Measurements from ENCODE around the gene RIMBP3C. TPM values are rescaled to one million over a fixed set of nuclear protein-coding genes. Genes with fewer than 3 reads are reported as not detected.

The RIMBP3C gene
- total RNA-seq, 1 donor from 2014 or later: 0.23 TPM

DNA sequence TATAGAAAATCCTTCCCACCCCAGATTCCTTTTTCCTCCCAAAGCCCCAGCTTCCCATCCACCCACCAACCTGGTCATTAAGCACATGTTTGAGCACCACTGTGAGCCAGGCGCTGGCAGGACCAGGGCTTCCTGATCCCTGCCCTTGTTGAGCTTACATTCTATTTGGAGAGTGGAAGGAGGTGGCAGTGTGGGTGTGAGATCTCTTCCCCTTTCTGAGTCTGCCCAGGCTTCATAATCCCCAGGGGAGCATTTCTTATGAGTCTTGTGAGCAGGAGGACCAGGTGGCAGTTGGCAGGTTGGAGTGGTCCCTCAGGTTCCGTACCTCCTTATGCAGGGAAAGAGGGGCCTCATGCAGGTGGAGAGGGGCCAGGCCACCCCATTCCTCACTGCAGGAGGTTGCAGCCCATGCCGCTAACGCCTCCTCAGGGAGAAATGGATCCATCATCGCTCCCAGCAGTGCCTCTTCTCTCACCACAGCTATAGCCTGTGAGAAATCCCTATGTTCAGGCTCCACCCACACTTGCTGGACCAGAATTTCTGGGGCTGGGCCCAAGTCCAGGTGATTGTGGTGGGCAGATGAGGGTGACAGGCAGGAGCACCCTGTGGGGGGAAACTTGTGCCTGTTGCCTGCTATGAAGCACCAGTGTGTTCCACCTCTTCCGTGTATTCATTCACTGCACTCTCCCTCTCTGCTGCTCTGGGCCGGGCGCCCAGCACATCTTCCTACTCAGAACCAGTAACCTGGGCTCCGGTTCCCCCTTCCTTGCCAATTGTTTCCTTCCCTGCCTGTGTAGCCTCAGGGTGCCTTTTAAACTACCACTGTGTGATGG, 39.8 kb upstream of the RIMBP3C start:
- no peak overlapping the region for H3K4me3 Mint-ChIP-seq (ENCODE audit: unreplicated experiment)

DNA sequence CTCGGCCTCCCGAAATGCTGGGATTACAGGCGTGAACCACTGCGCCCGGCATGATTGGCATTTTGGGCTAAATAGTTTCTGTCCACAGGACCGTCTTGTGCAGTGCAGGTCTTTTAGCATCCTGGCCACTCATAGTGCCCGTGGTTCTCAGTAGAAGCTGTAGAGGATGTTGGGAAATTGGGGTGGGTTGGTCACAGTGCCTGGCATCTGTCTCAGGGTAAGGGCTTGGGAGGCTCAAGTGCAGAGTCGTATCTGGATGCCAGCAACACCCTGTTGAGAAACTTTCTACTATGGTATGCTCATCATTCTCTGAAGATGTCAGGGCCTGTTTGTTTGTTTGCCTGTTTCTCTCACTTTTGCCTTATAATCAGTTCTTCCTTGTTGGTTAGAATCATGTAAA, 38.1 kb upstream of the RIMBP3C start:
- H3K27me3 Mint-ChIP-seq (ENCODE audit: low read depth, unreplicated experiment): no peaks in the 10 kb centered on the region
- DNase-seq (ENCODE audit: low read depth) (no peak), FAIRE-seq (no peak)
- H3K36me3 Mint-ChIP-seq (ENCODE audit: low read depth, unreplicated experiment): peaks cover 18% of the 10 kb centered on the region
- no peak overlapping the region for H3K27ac ChIP-seq (ENCODE audit: low read depth, low read length)
- H3K9ac ChIP-seq (ENCODE audit: low read length): no peak overlapping the region
- H3K9me3 ChIP-seq (ENCODE audit: insufficient read depth, low read depth, low read length): no peaks in the 10 kb centered on the region
- H3K4me3 Mint-ChIP-seq (ENCODE audit: unreplicated experiment): no peak overlapping the region
- H3K27ac Mint-ChIP-seq (ENCODE audit: unreplicated experiment): no peak overlapping the region
- H3K36me3 ChIP-seq (ENCODE audit: insufficient read depth, low read length): peaks cover 12% of the 10 kb centered on the region
- H3K4me1 Mint-ChIP-seq (ENCODE audit: low read depth, unreplicated experiment): peaks cover 24% of the 10 kb centered on the region
- peaks cover 99% of the 10 kb centered on the region for H3K79me2 ChIP-seq (ENCODE audit: insufficient read depth, low read length)
- no peak overlapping the region for H3K4me2 ChIP-seq (ENCODE audit: low read length)
- H3K4me1 ChIP-seq (ENCODE audit: insufficient read depth, low read length): peaks cover 4% of the 10 kb centered on the region
- no peak overlapping the region for H3K4me3 ChIP-seq (ENCODE audit: insufficient read depth, low read depth, low read length)
- no peaks in the 10 kb centered on the region for H3K27me3 ChIP-seq (ENCODE audit: insufficient read depth, low read length)
- TF ChIP-seq EZH2 (IDR thresholded peaks at IDR 0.05; ENCODE audit: insufficient read depth, low read length): no peak
- TF ChIP-seq, protein P1, sequence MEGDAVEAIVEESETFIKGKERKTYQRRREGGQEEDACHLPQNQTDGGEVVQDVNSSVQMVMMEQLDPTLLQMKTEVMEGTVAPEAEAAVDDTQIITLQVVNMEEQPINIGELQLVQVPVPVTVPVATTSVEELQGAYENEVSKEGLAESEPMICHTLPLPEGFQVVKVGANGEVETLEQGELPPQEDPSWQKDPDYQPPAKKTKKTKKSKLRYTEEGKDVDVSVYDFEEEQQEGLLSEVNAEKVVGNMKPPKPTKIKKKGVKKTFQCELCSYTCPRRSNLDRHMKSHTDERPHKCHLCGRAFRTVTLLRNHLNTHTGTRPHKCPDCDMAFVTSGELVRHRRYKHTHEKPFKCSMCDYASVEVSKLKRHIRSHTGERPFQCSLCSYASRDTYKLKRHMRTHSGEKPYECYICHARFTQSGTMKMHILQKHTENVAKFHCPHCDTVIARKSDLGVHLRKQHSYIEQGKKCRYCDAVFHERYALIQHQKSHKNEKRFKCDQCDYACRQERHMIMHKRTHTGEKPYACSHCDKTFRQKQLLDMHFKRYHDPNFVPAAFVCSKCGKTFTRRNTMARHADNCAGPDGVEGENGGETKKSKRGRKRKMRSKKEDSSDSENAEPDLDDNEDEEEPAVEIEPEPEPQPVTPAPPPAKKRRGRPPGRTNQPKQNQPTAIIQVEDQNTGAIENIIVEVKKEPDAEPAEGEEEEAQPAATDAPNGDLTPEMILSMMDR (IDR thresholded peaks at IDR 0.05; ENCODE audit: insufficient read depth, low read depth, low read length): no peak
- H3K9me3 Mint-ChIP-seq (ENCODE audit: unreplicated experiment): no peaks in the 10 kb centered on the region
- no peak overlapping the region for H2AFZ ChIP-seq (ENCODE audit: low read depth, low read length)
- peaks cover 98% of the 10 kb centered on the region for H4K20me1 ChIP-seq (ENCODE audit: insufficient read depth, low read length)

More for the DNA sequence above, 39.8 kb upstream of the RIMBP3C start:
- Mint-ChIP-seq H3K4me1 (ENCODE audit: low read depth, unreplicated experiment) (peaks cover 25% of the 10 kb centered on the region), H3K9me3 (ENCODE audit: unreplicated experiment) (no peaks in the 10 kb centered on the region), H3K27me3 (ENCODE audit: low read depth, unreplicated experiment) (no peaks in the 10 kb centered on the region), H3K27ac (ENCODE audit: unreplicated experiment) (no peak overlapping the region), H3K36me3 (ENCODE audit: low read depth, unreplicated experiment) (peaks cover 23% of the 10 kb centered on the region)
- peaks cover 98% of the 10 kb centered on the region for H4K20me1 ChIP-seq (ENCODE audit: insufficient read depth, low read length)
- H3K4me3 ChIP-seq (ENCODE audit: insufficient read depth, low read depth, low read length): no peak overlapping the region
- H3K4me1 ChIP-seq (ENCODE audit: insufficient read depth, low read length): peaks cover 4% of the 10 kb centered on the region
- peaks cover 99% of the 10 kb centered on the region for H3K79me2 ChIP-seq (ENCODE audit: insufficient read depth, low read length)
- TF ChIP-seq, protein P1 (IDR thresholded peaks at IDR 0.05; ENCODE audit: insufficient read depth, low read depth, low read length): no peak
- TF ChIP-seq EZH2 (IDR thresholded peaks at IDR 0.05; ENCODE audit: insufficient read depth, low read length): no peak
- peaks cover 21% of the 10 kb centered on the region for H3K36me3 ChIP-seq (ENCODE audit: insufficient read depth, low read length)
- H3K9me3 ChIP-seq (ENCODE audit: insufficient read depth, low read depth, low read length): no peaks in the 10 kb centered on the region
- no peak overlapping the region for H3K27ac ChIP-seq (ENCODE audit: low read depth, low read length)
- H3K4me2 ChIP-seq (ENCODE audit: low read length): no peak overlapping the region
- H3K9ac ChIP-seq (ENCODE audit: low read length): no peak overlapping the region
- H2AFZ ChIP-seq (ENCODE audit: low read depth, low read length): no peak overlapping the region
- DNase-seq (ENCODE audit: low read depth): no peak
- FAIRE-seq: no peak
- H3K27me3 ChIP-seq (ENCODE audit: insufficient read depth, low read length): no peaks in the 10 kb centered on the region

Measured in astrocyte (in vitro differentiated cells and primary cell).